NCI-H1105 (cell line): Measurements from ENCODE around the gene UFD1.

Source experiments
- DNase-seq: peaks from one replicate; lab custom pipeline; 2025; lab: John Stamatoyannopoulos, UW

Gene UFD1

GRCh38 chr22:19424186-19424500 lies 54.9 kb downstream of the UFD1 start:
- no peak for DNase-seq

DNA sequence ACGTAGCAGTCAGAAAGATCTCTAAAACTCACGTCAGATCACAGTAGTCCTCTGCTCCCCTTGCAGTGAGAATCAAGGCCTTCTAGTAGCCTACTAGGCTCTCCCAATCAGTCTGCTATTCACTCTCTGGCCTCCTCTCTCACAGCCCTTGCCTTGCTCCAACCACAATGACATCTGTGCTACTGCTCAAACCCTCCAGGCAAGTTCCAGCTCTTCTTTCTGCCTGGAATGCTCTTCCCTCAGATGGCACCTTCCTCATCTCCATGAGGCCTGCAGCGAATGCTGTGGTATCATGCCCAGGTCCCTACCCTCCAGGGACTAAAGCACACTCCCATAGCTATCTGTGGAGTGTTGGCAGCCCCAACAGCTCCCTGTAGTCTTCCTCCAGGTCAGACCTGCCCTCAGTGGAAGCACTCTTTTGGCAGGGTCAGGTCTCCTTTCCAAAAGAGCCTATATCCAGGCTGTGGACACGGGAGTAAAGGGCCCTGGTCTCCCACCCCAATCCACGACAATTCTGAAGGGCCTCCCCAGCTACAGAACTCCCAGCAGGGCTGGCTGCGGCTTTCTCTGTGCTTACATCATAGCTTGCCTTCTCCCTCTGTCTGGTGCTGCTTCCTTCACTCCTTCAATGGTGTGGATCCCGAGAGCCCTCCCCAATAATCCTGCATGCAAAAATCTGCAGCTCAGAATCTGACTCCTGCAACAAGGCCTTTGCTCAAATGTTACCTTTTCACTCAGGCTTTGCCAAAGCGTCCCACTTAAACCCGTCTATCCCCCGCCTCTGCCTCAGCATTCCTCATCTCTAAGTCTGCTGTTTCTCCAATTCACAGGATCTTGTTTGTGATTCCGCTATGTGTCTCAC lies 56.3 kb downstream of the UFD1 start:
- DNase-seq = no peak

DNA sequence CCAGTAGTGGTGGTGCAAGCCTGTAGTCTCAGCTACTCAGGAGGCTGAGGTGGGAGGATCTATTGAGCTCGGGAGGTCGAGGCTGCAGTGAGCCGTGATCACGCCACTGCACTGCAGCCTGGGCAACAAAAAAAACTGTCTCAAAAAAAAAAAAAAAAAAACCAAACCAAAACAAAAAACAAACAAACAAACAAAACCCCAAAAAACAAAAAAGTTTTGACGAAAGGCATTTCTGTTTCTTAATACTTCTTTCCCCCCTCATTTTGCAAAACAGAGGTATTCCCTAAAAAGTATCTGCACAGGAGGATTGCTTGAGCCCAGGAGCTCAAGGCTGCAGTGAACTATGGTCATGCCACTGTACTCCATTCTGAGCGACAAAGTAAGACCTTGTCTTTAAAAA lies 58.7 kb downstream of the UFD1 start:
- DNase-seq = no peak

DNA sequence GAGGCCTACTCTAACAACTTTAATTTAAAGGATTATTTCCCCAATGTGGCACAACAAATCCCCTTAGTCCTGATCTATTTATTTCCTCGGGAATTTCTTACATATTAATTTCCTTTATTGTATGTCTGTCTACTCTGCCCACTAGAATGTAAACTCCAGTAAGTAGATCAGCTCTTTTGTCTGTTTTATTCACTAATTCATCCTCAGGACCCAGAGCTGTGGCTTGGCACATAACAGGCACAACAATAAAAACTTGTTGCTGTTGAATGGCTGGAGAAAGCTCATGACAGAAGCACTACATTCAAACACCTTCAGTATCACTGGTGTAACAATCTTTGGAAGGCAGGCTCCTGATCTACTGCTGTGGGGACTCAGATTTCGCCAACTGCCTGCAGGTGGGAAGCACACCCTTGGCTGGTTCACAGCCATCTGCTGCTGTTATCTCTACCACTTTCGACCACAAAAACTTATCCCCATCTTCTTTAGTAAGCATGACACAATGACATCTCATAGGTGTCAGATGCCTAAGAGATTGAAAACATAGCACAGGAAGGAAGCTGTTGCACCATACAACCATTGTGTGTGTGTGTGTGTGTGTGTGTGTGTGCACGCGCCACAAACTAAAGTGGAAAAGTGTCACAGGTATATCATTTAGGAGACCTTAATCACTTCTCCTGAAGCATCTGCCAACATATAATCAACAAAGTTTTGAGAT lies 59.4 kb downstream of the UFD1 start:
- DNase-seq = no peak

- no peak for DNase-seq
These were observed 59.9 kb downstream of the UFD1 start for GRCh38 chr22:19419086-19419463.

DNA sequence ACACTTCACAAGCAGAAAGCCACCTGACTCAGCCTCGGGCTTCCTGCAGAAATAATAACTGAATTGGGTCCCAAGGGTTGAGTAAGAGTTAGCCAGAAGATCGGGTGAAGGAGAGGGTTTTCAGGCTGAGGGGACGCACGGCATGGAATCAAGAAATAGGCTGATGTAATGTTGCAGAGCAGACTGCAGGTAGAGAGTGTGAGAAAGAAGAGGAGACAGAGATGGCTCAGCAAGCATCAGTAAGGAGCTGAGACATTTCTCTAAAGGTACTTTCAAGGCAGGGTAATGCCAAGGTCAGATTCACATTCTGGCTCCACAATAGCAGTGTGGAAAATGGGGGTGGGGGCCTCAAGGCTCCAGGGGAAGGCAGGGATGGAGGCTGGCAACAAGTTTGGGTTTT lies 66.1 kb downstream of the UFD1 start:
- DNase-seq = no peak

DNA sequence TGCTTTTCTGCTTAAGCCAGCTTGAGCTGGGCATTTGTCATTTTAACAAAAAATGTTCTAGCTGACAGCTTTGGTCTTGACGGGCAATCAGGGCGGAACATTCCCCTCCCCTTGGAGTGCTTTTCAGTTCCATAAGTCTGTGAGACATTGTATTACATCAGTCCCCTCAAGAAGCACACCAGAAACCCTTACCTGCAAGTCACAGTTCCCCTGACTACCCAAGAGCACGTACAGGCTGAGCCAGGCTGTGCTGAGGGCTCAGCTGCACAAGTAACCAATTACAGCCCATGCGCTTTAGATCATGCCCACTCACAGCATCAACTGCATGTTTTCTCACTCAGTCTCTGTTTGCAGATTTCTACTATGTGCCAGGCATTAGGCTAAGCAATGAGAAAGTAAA lies 66.5 kb downstream of the UFD1 start:
- no peak for DNase-seq

- no peak for DNase-seq
These were observed 67.3 kb downstream of the UFD1 start for GRCh38 chr22:19411690-19412045.

GRCh38 chr22:19410941-19411689 lies 67.9 kb downstream of the UFD1 start:
- DNase-seq = no peak

DNA sequence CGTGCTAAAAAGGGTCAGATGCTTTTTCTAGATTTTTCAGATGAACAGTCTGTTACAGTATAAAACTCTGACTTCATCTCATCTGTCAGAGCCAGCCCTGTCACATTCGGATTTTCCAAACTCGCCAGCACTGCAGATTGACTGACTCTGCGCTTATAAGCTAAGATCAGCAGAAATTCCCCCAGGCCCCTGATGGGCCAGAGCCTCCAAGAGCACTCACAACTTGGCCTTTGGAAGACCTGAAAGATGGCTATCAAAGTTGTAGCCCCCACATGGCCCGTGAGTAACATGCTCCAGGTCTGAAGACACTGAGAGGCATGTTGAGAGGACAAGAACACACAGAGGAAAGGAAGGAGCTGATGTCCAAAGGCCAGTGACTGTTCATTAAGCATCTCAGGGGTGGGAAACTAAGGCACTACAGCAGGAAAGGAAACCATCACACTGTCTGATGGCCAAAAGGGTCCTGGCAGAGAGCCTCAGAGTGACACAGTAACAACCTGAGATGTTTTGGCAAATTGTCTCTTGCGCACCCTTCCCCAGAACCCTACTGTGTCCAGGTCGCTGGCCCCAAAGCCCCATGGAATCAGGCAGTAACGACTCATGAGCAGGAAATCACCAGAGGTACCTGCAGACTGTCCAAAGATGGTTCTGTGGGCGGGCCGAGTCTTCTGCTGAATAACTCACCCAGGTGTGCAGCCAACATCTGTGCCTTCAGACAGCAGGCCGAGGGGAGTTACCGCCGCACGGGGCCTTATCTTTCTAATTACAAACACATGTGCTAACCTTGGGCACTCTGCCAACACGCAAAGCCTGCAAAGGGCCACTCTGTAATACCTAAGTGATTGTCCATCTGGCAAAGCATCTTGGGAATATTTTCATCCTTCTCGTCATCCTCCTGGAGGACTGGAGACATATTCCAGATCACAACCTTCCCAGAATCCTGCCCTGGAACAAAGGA lies 71.1 kb downstream of the UFD1 start:
- no peak for DNase-seq

DNA sequence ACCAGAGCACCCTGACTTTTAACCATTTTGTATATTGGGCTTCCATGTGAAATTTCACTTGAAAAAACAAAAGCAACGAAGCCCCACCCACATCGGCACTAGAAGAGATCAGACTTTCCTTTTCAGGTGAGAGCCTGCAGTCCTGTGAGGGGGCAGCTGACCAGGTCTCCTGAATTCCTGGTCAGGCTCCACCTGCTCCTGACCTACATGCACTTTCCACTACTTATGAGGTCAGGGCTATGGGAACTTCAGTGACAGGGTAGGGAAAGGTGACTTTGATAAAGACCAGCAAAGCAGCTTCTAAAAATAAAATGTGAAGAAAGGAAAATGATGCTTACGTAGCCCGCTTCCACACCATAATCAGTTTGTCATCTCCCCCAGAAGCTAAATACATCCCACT lies 72.1 kb downstream of the UFD1 start:
- DNase-seq = no peak

GRCh38 chr22:19406281-19406811 lies 72.6 kb downstream of the UFD1 start:
- no peak for DNase-seq

- no peak for DNase-seq
These were observed 73.3 kb downstream of the UFD1 start for GRCh38 chr22:19405652-19406051.

DNA sequence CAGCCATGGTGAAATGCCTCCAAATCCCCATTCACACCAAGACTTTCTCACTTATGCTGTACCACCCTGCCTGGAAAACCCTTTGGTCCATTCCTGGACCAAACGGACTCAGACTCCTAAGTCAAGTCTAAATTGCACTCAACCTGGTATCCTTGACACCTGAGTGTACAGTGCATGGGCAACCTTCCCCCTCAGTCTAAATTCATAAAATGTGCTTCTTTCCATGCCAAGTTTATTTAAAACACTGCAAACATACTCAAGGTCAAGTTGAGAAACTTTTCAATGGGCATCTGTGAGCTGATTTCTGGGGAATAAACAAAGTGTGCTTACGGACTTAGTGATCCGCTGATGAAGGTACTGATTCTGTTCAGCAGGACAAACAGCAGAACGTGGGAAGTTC lies 73.9 kb downstream of the UFD1 start:
- DNase-seq = no peak

GRCh38 chr22:19404676-19405075 lies 74.3 kb downstream of the UFD1 start:
- no peak for DNase-seq

DNA sequence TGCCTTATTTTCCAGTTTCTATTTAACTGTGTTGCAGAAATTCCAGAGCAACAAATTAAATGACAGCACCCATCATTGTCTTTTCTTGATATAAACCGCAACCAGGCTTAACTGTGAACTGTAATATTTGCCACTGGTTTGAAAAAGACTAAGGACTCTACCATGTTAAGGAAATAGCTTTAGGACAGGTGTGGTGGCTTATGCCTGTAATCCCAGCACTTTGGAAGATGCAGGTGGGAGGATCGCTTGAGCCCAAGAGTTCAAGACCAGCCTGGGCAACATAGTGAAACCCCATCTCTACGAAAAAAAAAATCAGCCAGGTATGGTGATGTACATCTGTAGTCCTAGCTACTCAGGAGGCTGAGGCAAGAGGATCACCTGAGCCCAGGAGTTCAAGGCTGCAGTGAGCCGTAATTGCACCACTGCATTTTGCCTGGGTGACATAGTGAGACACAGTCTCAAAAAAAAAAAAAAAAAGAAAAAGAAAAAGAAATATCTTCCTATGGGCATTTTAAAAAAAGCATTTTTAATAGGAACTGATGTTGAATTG lies 76.3 kb downstream of the UFD1 start:
- no peak for DNase-seq

DNA sequence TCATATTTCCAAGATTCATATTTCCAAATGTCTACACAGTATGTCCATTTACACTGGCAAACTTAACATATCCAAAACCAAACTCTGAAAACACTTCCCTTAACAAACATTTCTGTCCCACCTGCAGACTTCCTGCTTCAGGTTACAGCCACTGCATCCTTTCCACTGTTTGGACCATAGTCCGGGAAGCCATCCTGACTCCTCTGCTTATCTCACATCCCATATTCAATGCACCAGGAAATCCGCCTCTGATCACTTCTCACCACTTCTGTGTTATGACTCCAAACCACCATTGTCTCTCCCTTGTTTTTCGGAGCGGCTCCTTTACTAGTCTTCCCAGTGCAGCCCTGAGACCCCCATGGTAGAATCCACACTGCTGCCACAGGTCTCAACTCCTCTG lies 77.5 kb downstream of the UFD1 start:
- no peak for DNase-seq

- DNase-seq = no peak
These were observed 78.1 kb downstream of the UFD1 start for GRCh38 chr22:19400881-19401280.
